HG02852 (cell line): Measurements from ENCODE around the gene SPTAN1.
A peak's percentile ranks its signal among the peaks of the same experiment; 100 is the strongest.
"Not testable (repeated sequence)": the region's sequence is repeated elsewhere in the genome, so short reads cannot be mapped to it uniquely, and the experiment has no call there.

Experiments
- ATAC-seq: cut with Tn5 transposase; IDR thresholded peaks from one replicate; pipeline ENCODE4 v1.9.1; 2021; ENCODE audit warnings: mild to moderate bottlenecking, moderate library complexity; ENCODE audit not compliant: unreplicated experiment

SPTAN1 gene

GRCh38 chr9:128552153-128552743 is at the start of gene SPTAN1:
Gene SPTAN1, plus strand, starts transcription at chr9:128552587. Its CDS starts 14,154 bp downstream, at chr9:128566741.
- ATAC-seq, result peak; percentile 73

GRCh38 chr9:128503415-128503825 is 49.0 kb upstream of the SPTAN1 start:
- ATAC-seq, result not testable (repeated sequence)

GRCh38 chr9:128503870-128504269 is 48.5 kb upstream of the SPTAN1 start:
- no peak for ATAC-seq

- ATAC-seq, result peak; percentile 87
Observed at GRCh38 chr9:128504485-128505413, 47.6 kb upstream of the SPTAN1 start, which contains the start of gene GLE1. Gene GLE1, plus strand, starts transcription at chr9:128504719. Its CDS starts 87 bp downstream, at chr9:128504806.

GRCh38 chr9:128505414-128505765 is 47.0 kb upstream of the SPTAN1 start:
- ATAC-seq, result no peak

- ATAC-seq, result not testable (repeated sequence)
Observed at GRCh38 chr9:128505906-128506305, 46.5 kb upstream of the SPTAN1 start.

- ATAC-seq, result no peak
Observed at GRCh38 chr9:128512820-128513219, 39.6 kb upstream of the SPTAN1 start.

GRCh38 chr9:128521956-128522355 is 30.4 kb upstream of the SPTAN1 start:
- no peak for ATAC-seq

GRCh38 chr9:128523199-128523925 is 29.0 kb upstream of the SPTAN1 start:
- ATAC-seq, result no peak

- ATAC-seq, result no peak
Observed at GRCh38 chr9:128526720-128527119, 25.7 kb upstream of the SPTAN1 start.

- no peak for ATAC-seq
Observed at GRCh38 chr9:128528445-128529160, 23.8 kb upstream of the SPTAN1 start.

- no peak for ATAC-seq
Observed at GRCh38 chr9:128529191-128529590, 23.2 kb upstream of the SPTAN1 start.

GRCh38 chr9:128532581-128532980 is 19.8 kb upstream of the SPTAN1 start:
- ATAC-seq, result no peak

- ATAC-seq, result no peak
Observed at GRCh38 chr9:128540634-128541360, 11.6 kb upstream of the SPTAN1 start.

- ATAC-seq, result no peak
Observed at GRCh38 chr9:128546504-128546903, 5.9 kb upstream of the SPTAN1 start.

- ATAC-seq, result no peak
Observed at GRCh38 chr9:128548876-128549275, 3.5 kb upstream of the SPTAN1 start.

- no peak for ATAC-seq
Observed at GRCh38 chr9:128550226-128550625, 2.2 kb upstream of the SPTAN1 start.

- no peak for ATAC-seq
Observed at GRCh38 chr9:128550770-128551656, 1.4 kb upstream of the SPTAN1 start.

- peak; percentile 43 for ATAC-seq
Observed at GRCh38 chr9:128551657-128552152, 682 bp upstream of the SPTAN1 start.
